Mesodermal cell (in vitro differentiated cells): Measurements from ENCODE around the gene CDK17.

Source experiments
- H3K27ac ChIP-seq: 2 replicates; pipeline ENCODE4 v1.7.0; 2013; ENCODE audit warnings: mild to moderate bottlenecking, low read depth, low read length, moderate library complexity; ENCODE audit not compliant: severe bottlenecking
- H3K36me3 ChIP-seq: 2 replicates; pipeline ENCODE4 v1.7.1; 2013; ENCODE audit warnings: mild to moderate bottlenecking, low read length, moderate library complexity; ENCODE audit not compliant: control insufficient read depth, insufficient read depth
- H3K4me1 ChIP-seq: one replicate; pipeline ENCODE4 v1.7.1; 2013; ENCODE audit warnings: mild to moderate bottlenecking, low read length; ENCODE audit not compliant: insufficient read depth, control insufficient read depth, poor library complexity, severe bottlenecking
- H3K4me3 ChIP-seq: 2 replicates; pipeline ENCODE4 v1.7.0; 2013; ENCODE audit warnings: low read length, control low read depth, mild to moderate bottlenecking; ENCODE audit not compliant: insufficient read depth, poor library complexity, severe bottlenecking; ENCODE audit errors: extremely low read depth
- H3K9me3 ChIP-seq: 2 replicates; pipeline ENCODE4 v1.7.1; 2013; ENCODE audit warnings: mild to moderate bottlenecking, low read length, moderate library complexity; ENCODE audit not compliant: control insufficient read depth
- WGBS, 2 experiments: methylation state at CpG; one replicate each; pipeline ENCODE4 v1.1.5; 2013; ENCODE audit warnings: missing lambda C conversion rate in 2 of 2; ENCODE audit not compliant: insufficient coverage in 2 of 2; 5-methylcytosine and 5-hydroxymethylcytosine counted together

CDK17 gene

DNA sequence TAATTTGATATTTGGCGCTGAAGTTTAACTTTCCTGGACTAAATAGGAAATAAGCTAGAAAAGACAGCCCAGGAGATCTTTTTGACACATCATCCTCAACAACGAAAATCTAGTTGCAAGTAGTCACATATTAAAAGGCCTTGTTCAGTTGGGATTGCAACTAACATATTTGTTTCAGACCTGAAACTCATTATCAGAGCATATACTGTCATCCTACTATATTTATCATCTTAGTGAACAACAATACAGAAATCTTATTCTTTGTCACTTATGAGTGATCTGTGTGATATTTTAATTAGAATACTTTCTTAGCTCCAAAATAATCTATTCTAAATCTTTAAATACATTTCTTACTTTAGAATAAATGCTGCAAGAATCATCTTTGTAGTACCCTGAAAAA, 134.0 kb downstream of the CDK17 start:
- Histone ChIP-seq H3K9me3 (no peaks in the 10 kb centered on the region), H3K4me3 (no peak overlapping the region), H3K4me1 (peaks cover 4% of the 10 kb centered on the region), H3K27ac (no peak overlapping the region), H3K36me3 (peaks cover 83% of the 10 kb centered on the region)
- 100% methylated on average over 1 to 2 of the region's 2 CpGs for WGBS, 2 experiments

DNA sequence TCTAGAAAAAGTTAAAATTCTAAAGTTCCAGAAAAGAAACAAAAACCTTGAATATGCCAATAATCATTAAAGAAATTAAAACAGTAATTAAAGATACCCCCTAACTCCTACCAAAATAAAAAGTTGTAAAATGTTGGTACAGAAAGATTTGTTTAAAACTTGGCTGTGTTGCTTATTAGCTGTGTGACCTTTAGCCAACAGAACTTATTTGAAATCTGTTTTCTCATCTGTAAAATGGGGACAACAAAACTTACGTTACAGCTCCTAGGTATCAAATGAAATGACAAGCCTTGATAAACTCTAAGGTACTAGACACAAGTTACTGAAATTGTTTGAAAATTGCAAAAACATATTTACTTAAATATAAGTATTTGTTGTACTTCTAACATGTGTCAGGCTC, 134.4 kb downstream of the CDK17 start:
- peaks cover 83% of the 10 kb centered on the region for H3K36me3 ChIP-seq
- H3K9me3 ChIP-seq: no peaks in the 10 kb centered on the region
- no CpG with 5 or more reads among the region's 1 CpG for WGBS, 2 experiments
- H3K27ac ChIP-seq: no peak overlapping the region
- H3K4me3 ChIP-seq: no peak overlapping the region
- H3K4me1 ChIP-seq: peaks cover 4% of the 10 kb centered on the region

DNA sequence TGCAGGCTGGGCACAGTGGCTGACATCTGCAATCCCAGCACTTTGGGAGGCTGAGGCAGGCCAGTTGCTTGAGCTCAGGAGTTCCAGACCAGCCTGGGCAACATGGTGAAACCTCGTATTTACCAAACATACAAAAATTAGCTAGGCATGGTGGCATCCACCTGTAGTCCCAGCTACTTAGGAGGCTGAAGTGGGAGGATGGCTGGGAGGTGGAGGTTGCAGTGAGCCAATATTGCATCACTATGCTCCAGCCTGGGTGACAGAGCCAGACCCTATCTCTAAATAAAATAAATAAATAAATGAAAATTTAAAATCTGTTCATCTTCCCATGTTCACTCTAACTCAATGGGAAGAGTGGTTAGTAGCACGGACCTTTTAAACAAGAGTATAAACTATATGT, 134.8 kb downstream of the CDK17 start:
- Histone ChIP-seq H3K4me1 (peaks cover 4% of the 10 kb centered on the region), H3K9me3 (no peaks in the 10 kb centered on the region), H3K27ac (no peak overlapping the region), H3K36me3 (peaks cover 83% of the 10 kb centered on the region), H3K4me3 (no peak overlapping the region)
- no CpG with 5 or more reads among the region's 2 CpGs for WGBS, 2 experiments

DNA sequence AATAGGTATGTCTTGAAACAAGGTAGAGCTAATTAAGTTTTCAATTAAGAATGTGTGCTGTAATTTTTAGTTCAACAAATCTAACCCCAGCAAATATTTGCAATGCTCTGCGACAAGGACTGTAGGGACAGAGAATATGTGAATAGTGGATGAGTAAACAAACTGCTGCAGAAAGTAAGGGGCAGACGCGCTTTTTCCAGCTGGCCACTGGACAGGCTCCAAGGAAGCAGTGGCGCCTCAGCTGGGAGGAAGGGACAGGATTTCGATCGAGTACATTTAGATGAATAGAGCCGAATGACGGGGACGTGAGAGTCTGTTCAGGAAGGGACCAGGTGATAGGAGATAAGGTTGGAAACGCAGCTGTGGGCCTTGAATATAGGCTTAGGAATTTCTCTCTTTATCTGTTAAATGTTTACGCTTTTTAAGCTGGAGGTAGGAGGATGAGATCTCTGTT, 136.8 kb downstream of the CDK17 start:
- peaks cover 7% of the 10 kb centered on the region for H3K4me1 ChIP-seq
- H3K9me3 ChIP-seq: no peaks in the 10 kb centered on the region
- H3K4me3 ChIP-seq: no peak overlapping the region
- peaks cover 83% of the 10 kb centered on the region for H3K36me3 ChIP-seq
- H3K27ac ChIP-seq: peak overlapping the region; percentile 30
- 92 to 96% methylated on average over 10 to 11 of the region's 11 CpGs for WGBS, 2 experiments

DNA sequence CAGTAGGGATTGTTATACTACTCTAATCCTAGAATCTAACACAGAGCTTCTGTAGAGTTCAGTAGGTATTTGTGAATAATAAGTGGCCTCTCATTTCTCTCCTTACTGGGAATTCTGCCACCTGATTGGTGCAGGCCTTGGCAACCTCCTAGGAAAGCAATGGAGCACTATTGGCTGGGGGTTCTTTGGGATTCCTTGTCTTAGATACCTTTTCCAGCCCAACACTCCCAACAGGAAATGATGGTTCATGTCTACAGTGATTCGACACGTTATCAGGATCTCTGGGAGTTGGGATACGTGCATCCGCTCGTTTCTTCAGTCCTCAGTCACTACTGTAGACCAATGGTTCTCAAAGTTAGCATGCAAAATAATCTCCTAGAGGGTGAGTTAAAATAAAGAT, 138.7 kb downstream of the CDK17 start:
- Histone ChIP-seq H3K9me3 (no peaks in the 10 kb centered on the region), H3K36me3 (peaks cover 88% of the 10 kb centered on the region), H3K27ac (peak overlapping the region; percentile 36), H3K4me1 (peaks cover 10% of the 10 kb centered on the region), H3K4me3 (no peak overlapping the region)
- WGBS, 2 experiments: no CpG with 5 or more reads among the region's 5 CpGs

DNA sequence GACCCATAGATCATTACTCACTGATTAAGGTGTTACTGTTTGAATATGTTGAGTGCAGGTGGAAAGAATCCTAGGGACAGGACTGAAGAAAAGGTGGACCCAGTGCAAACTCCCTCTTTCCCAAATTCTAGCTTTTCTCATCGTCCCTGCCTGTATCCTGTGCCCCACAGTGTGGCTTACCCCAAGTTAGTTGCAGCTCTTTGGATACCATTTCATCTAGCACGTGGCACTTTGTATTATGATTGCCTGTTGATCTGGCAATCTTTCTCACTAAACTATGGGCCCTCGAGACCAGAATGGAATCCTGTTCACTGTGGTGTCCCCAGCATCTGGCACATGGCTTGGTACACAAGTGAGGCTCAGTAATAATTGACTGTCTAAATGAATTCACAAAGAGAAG, 139.6 kb downstream of the CDK17 start:
- H3K27ac ChIP-seq: no peak overlapping the region
- H3K36me3 ChIP-seq: peaks cover 97% of the 10 kb centered on the region
- 77 to 100% methylated on average over 3 of the region's 3 CpGs for WGBS, 2 experiments
- peaks cover 13% of the 10 kb centered on the region for H3K4me1 ChIP-seq
- no peak overlapping the region for H3K4me3 ChIP-seq
- H3K9me3 ChIP-seq: no peaks in the 10 kb centered on the region

DNA sequence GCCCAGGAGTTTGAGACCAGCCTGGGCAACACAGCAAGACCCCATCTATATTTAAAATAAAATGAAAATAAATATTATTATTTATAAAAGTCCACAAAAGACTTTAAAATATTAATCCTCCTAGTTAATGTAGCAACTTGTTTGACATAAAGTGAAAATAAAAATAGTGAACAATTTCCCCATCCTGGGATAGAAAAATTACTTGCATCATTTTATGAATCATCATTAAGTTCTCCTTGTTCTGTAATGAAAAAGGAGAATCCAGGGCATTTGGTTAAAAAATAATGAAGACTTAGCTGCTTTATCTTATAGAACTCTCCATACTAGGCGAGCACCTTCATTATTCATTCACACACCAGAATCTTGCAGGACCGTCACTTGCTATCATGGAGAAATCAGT, 140.0 kb downstream of the CDK17 start:
- 100% methylated on average over 1 of the region's 2 CpGs; no CpG with 5 or more reads in 1 of the 2 experiments for WGBS, 2 experiments
- Histone ChIP-seq H3K36me3 (peaks cover 96% of the 10 kb centered on the region), H3K9me3 (no peaks in the 10 kb centered on the region), H3K4me3 (no peak overlapping the region), H3K4me1 (peaks cover 17% of the 10 kb centered on the region), H3K27ac (no peak overlapping the region)

DNA sequence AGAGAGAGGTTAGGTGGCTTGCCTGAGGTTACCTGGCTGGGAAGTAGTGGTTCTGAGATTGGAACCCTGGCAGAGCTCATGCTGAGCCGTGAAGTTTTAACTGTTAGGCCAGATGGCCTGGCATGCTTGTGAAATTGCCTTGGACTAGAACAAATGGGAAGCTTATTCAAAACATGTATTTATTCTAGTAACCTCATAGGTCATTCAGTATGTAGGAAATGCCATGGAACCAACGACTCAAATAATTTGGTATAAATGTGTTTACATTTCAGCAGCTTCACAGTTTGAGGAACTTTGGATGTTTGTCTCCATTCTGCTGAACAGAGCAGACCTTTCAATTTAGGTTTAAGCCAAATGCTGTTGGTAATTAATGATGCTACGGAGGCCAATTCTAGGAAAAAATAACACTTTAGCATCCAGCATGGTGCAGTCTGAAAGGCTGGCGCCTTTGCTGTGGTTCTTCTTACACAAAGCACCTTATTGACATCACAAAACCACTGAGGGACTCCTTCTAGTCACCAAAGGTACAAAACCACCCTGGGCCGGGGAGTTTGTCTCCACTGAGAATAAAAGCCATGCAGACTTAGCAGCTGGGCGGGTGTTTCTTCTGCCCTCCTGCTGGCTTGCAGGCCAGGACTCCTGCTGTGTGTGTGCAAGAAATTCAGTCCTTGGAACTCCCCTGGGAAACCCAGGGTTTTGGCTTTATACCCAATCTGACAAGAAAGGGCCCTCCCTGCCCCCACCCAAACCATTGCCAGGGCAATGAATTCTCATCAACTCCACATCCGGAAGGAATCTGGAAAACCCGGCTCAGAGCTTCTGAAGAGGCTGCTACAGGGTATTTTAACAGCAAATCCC, 141.9 kb downstream of the CDK17 start:
- Histone ChIP-seq H3K9me3 (no peaks in the 10 kb centered on the region), H3K4me3 (no peak overlapping the region), H3K27ac (peak overlapping the region; percentile 25), H3K36me3 (peaks cover 88% of the 10 kb centered on the region), H3K4me1 (peaks cover 27% of the 10 kb centered on the region)
- WGBS, 2 experiments: 55 to 73% methylated on average over 5 of the region's 8 CpGs

DNA sequence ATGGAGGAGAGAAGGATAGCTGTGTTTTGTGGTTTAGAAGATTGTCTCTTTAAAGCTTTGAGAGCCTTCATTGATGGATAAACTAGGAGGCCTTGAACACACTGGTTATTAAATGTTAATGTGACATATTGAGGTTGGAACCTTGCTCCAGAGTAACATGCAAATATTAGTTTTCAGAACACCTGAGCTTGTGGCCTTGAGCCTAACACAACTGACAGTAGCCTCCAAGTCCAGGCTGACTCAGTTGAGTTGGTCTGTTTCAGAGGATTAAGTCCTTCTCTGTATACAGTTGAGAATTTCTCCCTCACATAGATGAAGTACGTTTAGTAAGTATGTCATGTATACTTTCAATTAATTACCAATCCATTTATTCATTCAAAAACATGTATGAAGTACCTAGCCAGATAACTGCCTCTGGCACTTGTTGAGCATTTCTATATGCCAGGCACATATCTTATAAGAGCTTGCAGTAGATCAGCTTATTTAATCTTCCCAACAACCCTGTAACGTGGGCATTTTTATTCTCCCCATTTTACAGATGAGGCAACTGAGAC, 142.6 kb downstream of the CDK17 start:
- WGBS, 2 experiments: no CpG with 5 or more reads among the region's 2 CpGs
- peaks cover 88% of the 10 kb centered on the region for H3K36me3 ChIP-seq
- peak overlapping the region; percentile 25 for H3K27ac ChIP-seq
- no peak overlapping the region for H3K4me3 ChIP-seq
- H3K4me1 ChIP-seq: peaks cover 28% of the 10 kb centered on the region
- no peaks in the 10 kb centered on the region for H3K9me3 ChIP-seq

DNA sequence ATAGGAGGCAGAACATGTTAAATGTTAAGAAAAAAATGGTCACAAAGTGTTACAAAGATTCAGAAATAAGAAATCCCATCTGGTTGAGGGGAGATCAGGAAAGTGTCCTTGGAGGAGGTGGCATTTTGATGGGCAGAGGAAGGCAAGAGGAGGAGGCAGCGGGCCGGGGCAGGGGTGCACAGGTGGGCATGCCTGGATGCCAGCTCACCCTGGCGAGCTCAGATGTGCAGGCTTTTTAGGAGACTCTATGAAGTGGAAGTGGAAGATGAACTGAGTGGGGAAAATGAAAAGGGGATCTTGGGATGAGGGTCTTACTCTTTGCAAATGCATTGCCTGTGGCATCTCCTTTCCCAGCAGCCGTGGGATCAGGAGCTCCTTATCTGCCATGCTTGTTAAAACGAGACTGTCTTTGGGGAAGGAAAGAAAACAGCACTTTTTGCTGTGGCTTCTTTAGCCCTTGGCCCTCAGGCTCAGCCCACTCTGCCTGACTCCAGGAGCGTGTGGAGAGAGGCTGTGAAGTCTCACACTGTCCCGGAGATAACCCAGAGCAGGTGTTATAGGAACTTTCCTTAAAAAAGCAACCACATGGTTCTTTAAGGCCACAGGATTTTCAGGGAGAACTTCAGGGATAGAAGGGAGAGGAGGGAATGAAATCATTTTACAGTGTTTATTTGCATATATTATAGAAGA, 143.4 kb downstream of the CDK17 start:
- Histone ChIP-seq H3K36me3 (peaks cover 88% of the 10 kb centered on the region), H3K4me1 (peaks cover 27% of the 10 kb centered on the region), H3K27ac (no peak overlapping the region), H3K4me3 (no peak overlapping the region), H3K9me3 (no peaks in the 10 kb centered on the region)
- 84 to 97% methylated on average over 4 to 5 of the region's 7 CpGs for WGBS, 2 experiments
